T-helper 17 cell (primary cell): ENCODE data around the gene TM7SF2. TPM values are rescaled to one million over a fixed set of nuclear protein-coding genes. Genes with fewer than 3 reads are reported as not detected.
"Not testable (repeated sequence)": the region's sequence is repeated elsewhere in the genome, so short reads cannot be mapped to it uniquely, and the experiment has no call there.

Experiments used
- ATAC-seq: fragments of 150-1000 bp; cut with Tn5 transposase; 2 replicates; pipeline ENCODE4 v1.10.0; 2021; ENCODE audit warnings: mild to moderate bottlenecking, moderate library complexity
- DNase-seq, 3 donors: peaks; one replicate each; pipeline versions ENCODE4 v3.0.0 to v3.0.0-alpha.2; 2020 to 2021
- H3K9me3 ChIP-seq: one replicate; pipeline ENCODE4 v1.7.0; 2013; ENCODE audit warnings: low read length, mild to moderate bottlenecking; ENCODE audit not compliant: control insufficient read depth, poor library complexity, severe bottlenecking
- H3K27ac Mint-ChIP-seq: one replicate; pipeline ENCODE4 v1.8.0; 2022; ENCODE audit warnings: mild to moderate bottlenecking, moderate library complexity, mixed read lengths
- H3K27me3 Mint-ChIP-seq: one replicate; pipeline ENCODE4 v1.8.0; 2022; ENCODE audit warnings: mixed read lengths
- H3K36me3 Mint-ChIP-seq: one replicate; pipeline ENCODE4 v1.8.0; 2022; ENCODE audit warnings: low read depth, mixed read lengths
- H3K4me1 Mint-ChIP-seq: one replicate; pipeline ENCODE4 v1.8.0; 2022; ENCODE audit warnings: mild to moderate bottlenecking, mixed read lengths
- H3K4me3 Mint-ChIP-seq: one replicate; pipeline ENCODE4 v1.8.0; 2022; ENCODE audit warnings: mild to moderate bottlenecking, moderate library complexity, mixed read lengths
- total RNA-seq, 4 donors: library from RNA in 2 of 4; stranded (reverse) in 2 of 4; gene quantifications; one replicate each; pipeline ENCODE4 v1.2.3 and lab custom pipeline; 2022 to 2026

TM7SF2 gene
- total RNA-seq, 2 donors from 2014 or later = 15.2 to 18.5 TPM

DNA sequence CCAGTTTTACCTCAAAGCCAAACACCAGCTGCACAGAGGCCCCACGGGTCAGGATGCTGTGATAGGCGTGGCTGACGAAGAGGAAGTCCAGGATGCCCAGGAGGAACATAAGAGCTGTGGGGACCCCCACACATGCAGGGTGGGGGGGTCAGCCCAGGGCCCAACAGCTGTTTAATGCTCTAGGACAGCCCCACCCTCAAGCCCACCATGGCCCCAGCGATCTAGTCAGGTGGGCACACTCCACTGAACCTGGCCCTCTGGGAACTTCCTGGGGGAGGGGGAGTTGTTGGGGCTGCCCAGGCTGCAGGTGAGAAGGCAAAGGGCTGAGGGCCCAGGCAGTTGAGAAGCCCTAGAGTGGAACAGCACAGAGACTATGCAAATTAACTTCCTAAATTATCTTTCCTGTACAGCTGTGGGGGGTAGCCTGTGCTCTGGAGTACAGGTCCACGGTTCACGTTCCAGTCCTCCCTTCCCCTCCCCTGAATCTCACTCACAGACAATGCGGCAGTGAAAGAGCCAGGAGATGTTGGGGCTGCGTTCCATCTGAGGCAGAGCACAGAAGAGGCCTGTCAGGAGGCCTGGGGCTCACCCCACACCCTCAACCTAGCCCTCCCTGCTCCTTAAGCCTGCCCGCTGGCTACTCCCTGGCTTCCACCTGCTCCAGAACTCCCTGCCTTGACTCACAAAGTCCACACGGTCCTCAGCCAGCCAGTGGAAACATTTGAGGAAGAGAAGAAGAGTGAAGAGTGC is 20.7 kb downstream of the TM7SF2 start:
- Mint-ChIP-seq H3K27me3 (no peaks in the 10 kb centered on the region), H3K4me3 (peak overlapping the region; percentile 98), H3K4me1 (peaks cover 32% of the 10 kb centered on the region), H3K36me3 (peaks cover 5% of the 10 kb centered on the region), H3K27ac (peak overlapping the region; percentile 100)
- ATAC-seq (no peak), DNase-seq (no peak)
- no peaks in the 10 kb centered on the region for H3K9me3 ChIP-seq

DNA sequence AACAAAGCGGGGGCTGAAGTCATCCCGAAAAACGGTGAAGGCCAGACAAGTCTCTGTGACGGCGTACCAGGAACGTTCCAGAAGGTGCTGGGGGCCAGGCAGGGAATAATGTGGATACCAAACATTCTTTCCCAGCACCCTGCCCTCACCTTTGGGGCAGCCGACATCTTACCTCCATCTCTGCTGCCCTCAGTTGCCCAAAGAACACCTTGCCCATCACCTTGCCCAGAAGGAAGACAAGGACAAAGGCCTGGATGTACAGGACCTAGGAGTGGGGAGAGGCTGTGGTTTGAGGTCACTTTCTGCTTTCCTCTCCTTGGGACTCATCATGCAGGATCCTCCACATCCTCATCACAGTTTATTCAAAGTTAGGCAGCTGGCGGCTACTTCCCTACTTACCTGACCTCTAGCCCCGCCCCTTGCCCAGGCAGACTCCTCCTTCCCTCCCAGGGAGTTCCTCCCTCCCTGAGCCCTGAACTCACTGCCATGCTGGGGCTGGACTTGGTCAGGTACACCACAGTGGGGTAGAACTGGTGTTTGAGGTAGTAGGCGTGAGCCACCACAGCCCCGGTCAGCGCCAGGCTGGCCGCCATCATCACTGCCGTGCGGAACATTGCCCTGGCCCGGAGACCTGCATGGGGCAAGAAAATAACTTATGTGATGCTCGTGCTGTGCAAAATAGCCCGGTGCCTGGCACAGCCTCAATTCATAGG is 21.5 kb downstream of the TM7SF2 start:
- ATAC-seq (no peak), DNase-seq (peak in 2 of 3 donors; percentile 40)
- H3K9me3 ChIP-seq = no peaks in the 10 kb centered on the region
- Mint-ChIP-seq H3K27me3 (no peaks in the 10 kb centered on the region), H3K36me3 (peaks cover 5% of the 10 kb centered on the region), H3K4me1 (peaks cover 32% of the 10 kb centered on the region), H3K27ac (peak overlapping the region; percentile 100), H3K4me3 (peak overlapping the region; percentile 98)

DNA sequence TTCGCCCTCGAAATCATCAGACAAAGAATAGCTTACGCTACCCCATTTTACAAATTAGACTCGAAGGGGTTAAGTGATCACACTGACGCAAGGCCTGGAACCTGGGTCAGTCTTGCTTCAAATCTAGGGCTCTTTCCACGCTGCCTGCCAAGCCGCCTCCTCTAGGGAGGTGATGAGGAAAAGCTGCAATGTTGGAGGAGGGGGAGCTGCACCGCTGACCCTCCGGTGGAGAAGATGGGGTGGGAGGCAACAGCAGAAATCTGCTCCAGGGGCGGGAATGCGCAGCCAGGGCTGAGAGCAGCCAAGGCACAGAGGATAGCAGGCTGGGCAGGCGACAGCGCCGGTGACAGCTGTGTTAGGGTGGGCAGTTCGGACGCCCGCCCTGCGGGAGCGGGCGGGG is 22.1 kb downstream of the TM7SF2 start:
- DNase-seq = no peak
- Mint-ChIP-seq H3K4me3 (peak overlapping the region; percentile 98), H3K36me3 (peaks cover 5% of the 10 kb centered on the region), H3K27ac (peak overlapping the region; percentile 100), H3K27me3 (no peaks in the 10 kb centered on the region), H3K4me1 (peaks cover 32% of the 10 kb centered on the region)
- no peak for ATAC-seq
- no peaks in the 10 kb centered on the region for H3K9me3 ChIP-seq

DNA sequence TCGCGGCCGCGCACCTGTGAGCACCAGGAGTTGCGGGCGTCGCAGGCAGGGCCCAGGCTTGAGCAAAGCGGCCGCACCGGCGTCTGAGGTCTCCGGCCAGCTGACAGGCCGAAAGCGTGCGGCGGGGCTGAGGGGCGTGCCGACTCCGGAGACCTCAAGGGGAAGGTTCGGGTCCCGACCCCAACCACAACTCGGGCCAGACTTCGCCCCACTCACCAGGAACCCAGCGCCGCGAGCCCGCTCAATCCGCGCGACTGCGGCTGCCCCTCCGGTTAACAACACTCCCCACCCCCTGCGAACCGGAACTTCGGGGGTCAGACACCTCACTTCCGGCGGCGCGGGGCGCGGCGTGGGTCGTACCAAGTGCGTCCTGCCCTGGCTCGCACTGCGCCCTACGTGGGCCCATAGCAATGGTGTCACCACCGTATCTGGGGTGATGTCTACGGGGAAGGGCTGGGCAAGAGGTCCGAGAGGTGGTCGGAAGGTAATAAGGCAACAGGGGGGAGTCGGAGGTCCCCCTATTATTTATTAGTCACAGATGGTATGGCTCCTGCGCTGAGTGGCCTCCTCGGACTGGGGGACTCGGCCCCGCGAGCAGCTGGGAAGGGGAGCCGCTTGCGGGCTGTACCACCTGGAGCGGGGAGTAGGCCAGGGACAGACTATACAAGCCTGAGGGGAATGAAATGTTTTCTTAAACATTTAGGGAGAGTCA is 22.7 kb downstream of the TM7SF2 start, which contains the start of gene SYVN1:
TSS of gene SYVN1 (minus strand) at position 280 of the 712 bp plus-strand sequence. CDS start 918 bp downstream, outside the sequence.
- no peaks in the 10 kb centered on the region for H3K27me3 Mint-ChIP-seq
- no peaks in the 10 kb centered on the region for H3K9me3 ChIP-seq
- H3K36me3 Mint-ChIP-seq = peaks cover 5% of the 10 kb centered on the region
- H3K4me3 Mint-ChIP-seq = peak within 1 kb of the TSS; percentile 98
- DNase-seq (peak; percentile 84 to 87 (median 85)), ATAC-seq (peak; percentile 81)
- H3K27ac Mint-ChIP-seq = peak within 1 kb of the TSS; percentile 100
- peaks cover 32% of the 10 kb centered on the region for H3K4me1 Mint-ChIP-seq

DNA sequence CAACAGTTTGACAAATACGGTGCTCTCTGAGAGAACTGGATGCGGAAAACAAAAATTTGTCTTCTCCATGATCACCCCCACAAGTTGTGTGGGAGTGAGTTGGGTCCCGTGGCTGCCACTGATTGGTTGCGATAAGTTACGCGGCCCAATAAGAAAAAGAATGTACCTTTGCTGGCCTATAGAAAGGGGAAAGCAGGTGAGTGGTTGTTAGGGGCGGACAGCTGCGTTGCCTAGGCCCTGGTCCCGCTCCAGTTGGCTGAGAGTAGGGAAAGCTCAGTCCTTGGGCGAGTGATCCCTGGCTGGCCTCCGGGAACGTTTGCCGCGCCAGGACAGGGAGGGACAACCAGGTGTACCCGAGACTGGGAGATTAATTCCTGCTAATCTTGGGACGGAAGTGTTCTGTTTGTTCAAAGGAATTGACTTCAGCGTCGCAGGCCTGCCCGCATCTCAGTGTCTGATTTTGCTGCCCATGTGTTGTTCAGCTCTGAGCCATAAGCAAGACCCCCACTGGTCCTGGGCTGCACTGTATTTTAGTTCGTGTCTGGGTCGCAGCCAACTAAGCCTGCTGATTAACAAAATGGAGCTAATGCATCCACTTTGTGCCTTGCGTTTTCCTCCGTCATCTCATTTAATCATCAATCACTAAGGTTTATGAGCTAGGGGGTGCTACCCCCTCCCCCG is 23.4 kb downstream of the TM7SF2 start:
- Mint-ChIP-seq H3K4me3 (peak overlapping the region; percentile 98), H3K27ac (peak overlapping the region; percentile 100), H3K4me1 (peaks cover 32% of the 10 kb centered on the region), H3K27me3 (no peaks in the 10 kb centered on the region), H3K36me3 (peaks cover 5% of the 10 kb centered on the region)
- H3K9me3 ChIP-seq = no peaks in the 10 kb centered on the region
- peak; percentile 88 for ATAC-seq
- DNase-seq = peak; percentile 64 to 76 (median 66)

DNA sequence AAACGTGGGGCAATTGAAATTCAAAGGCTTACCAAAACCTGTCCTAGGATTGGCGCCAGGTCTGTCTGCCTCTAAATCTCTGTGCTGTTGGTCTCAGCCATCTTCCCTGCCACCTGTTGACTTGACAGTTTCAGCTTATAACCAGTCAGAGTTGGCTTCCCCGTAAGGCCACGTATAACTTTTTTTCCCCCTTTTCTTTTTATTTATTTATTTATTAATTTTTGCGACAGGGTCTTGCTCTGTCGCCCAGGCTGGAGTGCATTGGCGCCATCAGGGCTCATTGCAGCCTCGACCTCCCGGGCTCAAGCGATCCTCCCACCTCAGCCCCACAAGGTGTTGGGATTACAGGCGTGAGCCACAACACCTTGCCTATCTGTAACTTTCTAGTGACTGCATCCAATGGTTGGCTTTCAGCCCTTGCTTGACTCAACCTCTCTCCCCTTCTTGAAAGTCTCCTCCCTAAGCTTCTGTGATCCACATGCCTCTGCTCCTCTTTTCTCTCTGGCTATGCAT is 24.0 kb downstream of the TM7SF2 start:
- H3K4me1 Mint-ChIP-seq = peaks cover 32% of the 10 kb centered on the region
- peaks cover 5% of the 10 kb centered on the region for H3K36me3 Mint-ChIP-seq
- H3K9me3 ChIP-seq = no peaks in the 10 kb centered on the region
- ATAC-seq = no peak
- DNase-seq = no peak
- H3K27ac Mint-ChIP-seq = peak overlapping the region; percentile 100
- H3K4me3 Mint-ChIP-seq = peak overlapping the region; percentile 98
- no peaks in the 10 kb centered on the region for H3K27me3 Mint-ChIP-seq

DNA sequence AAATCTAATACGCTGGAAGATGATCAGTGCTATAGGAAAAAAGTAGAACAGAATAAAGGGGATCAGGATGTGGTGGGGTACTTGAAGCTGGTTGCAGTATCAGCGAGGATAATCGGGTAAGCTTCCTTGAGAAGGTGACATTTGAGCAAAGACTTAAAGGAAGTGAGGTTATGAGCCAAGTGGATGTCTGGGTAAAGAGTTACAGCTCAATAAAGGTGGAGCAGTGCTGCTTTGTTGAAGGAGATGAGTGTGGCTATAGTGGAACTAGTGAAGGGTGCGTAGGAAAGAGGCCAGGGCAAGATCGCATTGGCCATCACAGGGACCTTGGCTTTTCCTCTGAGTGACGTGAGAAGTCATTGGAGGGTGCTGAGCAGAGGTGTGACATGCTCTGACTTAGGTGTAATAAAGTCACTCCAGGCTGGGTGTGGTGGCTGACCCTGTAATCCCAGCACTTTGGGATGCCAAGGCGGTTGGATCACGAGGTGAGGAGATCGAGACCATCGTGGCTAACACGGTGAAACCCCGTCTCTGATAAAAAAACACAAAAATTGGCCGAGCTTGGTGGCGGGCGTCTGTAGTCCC is 24.9 kb downstream of the TM7SF2 start:
- Mint-ChIP-seq H3K4me3 (peak overlapping the region; percentile 85), H3K27me3 (no peaks in the 10 kb centered on the region), H3K27ac (peak overlapping the region; percentile 100), H3K36me3 (no peaks in the 10 kb centered on the region), H3K4me1 (peaks cover 28% of the 10 kb centered on the region)
- no peaks in the 10 kb centered on the region for H3K9me3 ChIP-seq
- ATAC-seq = no peak
- DNase-seq = no peak

DNA sequence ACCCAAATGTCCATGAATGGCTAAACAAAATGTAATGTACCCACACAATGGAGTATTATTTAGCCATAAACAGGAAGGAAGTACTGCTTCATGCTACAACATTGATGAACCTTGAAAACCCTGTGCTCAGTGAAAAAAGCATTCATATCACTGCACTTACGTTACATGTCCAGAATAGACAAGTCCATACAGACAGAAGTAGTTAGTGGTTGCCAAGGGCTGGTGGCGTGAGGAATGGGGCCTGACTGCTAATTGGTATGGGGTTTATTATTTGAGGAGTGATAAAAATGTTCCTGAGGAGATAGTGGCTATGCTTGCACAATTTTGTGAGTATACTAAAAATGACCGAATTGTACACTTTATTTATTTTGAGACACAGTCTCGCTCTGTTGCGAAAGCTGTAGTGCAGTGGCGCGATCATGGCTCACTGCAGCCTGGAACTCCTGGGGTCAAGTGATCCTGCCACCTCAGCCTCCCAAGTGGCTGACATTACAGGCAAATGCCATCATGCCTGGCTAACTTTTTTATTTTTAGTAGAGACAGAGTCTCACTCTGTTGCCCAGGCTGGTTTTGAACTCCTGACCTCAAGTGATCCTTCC is 30.3 kb downstream of the TM7SF2 start:
- no peaks in the 10 kb centered on the region for H3K4me1 Mint-ChIP-seq
- no peak for DNase-seq
- no peak overlapping the region for H3K4me3 Mint-ChIP-seq
- peaks cover 6% of the 10 kb centered on the region for H3K27me3 Mint-ChIP-seq
- H3K36me3 Mint-ChIP-seq = no peaks in the 10 kb centered on the region
- H3K9me3 ChIP-seq = no peaks in the 10 kb centered on the region
- no peak for ATAC-seq
- H3K27ac Mint-ChIP-seq = no peak overlapping the region

DNA sequence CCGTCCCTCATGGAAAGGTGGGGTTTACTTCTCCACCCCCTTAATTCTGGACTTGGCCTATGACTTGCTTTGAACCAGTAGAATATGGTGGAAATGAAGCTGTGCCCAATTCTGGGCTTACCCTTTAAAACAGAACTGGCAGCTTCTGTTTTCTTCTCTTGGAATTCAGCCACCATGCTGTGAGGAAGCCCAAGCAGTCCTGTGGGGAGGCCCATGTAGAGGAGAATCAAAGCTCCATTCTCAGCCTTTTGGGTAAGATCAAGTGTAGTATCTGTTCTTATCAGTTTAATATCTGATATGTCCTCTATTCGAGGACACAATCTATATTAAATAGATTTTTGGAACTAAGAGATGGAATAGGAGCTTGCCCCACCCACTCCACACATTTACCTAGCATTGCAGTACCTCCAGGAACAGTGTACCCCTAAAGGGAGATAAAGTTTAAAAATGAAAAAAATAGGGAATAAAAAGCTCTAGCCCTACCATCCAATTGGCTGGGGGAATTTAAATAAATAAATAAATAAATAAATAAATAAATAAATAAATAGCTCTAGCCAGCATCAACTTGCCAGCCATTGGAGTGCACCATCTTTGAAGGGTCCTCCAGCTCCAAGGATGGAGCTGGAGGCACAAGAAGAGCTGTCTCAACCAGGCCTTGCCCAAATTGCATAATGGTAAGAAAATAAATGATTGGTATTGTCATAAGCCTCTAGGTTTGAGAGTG is 35.8 kb downstream of the TM7SF2 start:
- no peak overlapping the region for H3K4me3 Mint-ChIP-seq
- peaks cover 6% of the 10 kb centered on the region for H3K4me1 Mint-ChIP-seq
- H3K27ac Mint-ChIP-seq = no peak overlapping the region
- H3K27me3 Mint-ChIP-seq = peaks cover 6% of the 10 kb centered on the region
- H3K9me3 ChIP-seq = no peaks in the 10 kb centered on the region
- H3K36me3 Mint-ChIP-seq = peaks cover 2% of the 10 kb centered on the region
- ATAC-seq (no peak), DNase-seq (no peak)

DNA sequence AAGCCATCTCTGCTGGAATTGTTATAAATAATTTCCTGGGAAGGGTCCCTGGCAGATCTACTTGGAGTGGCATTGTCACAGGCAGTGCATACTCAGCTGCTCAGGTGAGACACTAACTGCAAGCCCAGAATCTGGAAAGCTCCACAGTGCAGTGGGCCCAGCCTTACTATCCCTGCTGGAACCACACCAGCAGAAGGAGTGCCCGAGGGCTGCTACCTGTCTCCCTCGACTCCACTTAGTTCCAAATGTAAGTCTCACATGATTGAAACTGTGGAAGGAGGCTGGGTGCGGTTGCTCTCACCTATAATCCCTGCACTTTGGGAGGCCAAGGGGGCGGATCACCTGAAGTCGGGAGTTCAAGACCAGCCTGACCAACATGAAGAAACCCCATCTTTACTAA is 37.0 kb downstream of the TM7SF2 start:
- Mint-ChIP-seq H3K4me3 (no peak overlapping the region), H3K4me1 (peaks cover 6% of the 10 kb centered on the region), H3K36me3 (peaks cover 2% of the 10 kb centered on the region), H3K27ac (no peak overlapping the region), H3K27me3 (peaks cover 6% of the 10 kb centered on the region)
- H3K9me3 ChIP-seq = no peaks in the 10 kb centered on the region
- no peak for ATAC-seq
- DNase-seq = no peak

DNA sequence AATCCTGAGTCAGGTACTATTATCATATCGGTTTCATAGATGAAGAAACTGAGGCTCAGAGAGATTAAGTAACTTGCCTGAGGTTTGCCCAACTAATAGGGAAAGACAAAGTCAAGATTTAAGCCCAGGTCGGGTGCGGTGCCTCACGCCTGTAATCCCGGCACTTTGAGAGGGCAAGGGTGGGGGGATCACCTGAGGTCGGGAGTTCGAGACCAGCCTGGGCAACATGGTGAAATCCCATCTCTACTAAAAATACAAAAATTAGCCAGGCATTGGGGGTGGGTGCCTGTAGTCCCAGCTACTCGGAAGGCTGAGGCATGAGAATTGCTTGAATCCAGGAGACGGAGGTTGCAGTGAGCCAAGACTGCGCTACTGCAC is 38.4 kb downstream of the TM7SF2 start:
- not testable (repeated sequence) for H3K36me3 Mint-ChIP-seq

More for the DNA sequence above, 38.4 kb downstream of the TM7SF2 start:
- DNase-seq, ATAC-seq, H3K27me3 Mint-ChIP-seq, H3K4me1 Mint-ChIP-seq, H3K4me3 Mint-ChIP-seq, H3K27ac Mint-ChIP-seq, H3K9me3 ChIP-seq: not testable (repeated sequence)
